ENCODE measurements around the gene PCSK9. TPM values are rescaled to one million over a fixed set of nuclear protein-coding genes. Genes with fewer than 3 reads are reported as not detected.

The PCSK9 gene
- total RNA-seq (20.3 and 23.5 TPM in 2 replicates), polyA plus RNA-seq (23.5 and 31.4 TPM in 2 replicates)

GRCh38 chr1:55039342-55040082 lies at the start of gene PCSK9:
TSS of gene PCSK9 (plus strand) at chr1:55039548. CDS start at chr1:55039838, 290 bp downstream.
- under 1% methylated on average over 52 of the region's 67 CpGs for WGBS (ENCODE audit: low lambda C conversion rate, missing lambda C conversion rate)
- Histone ChIP-seq H3K27ac (peak within 1 kb of the TSS; percentile 48), H2AFZ (peak within 1 kb of the TSS; percentile 2), H3K79me2 (peaks cover 28% of the 10 kb centered on the region), H3K9me2 (replicated peaks; ENCODE audit: insufficient read depth) (no peaks in the 10 kb centered on the region), H3K36me3 (replicated peaks; ENCODE audit: insufficient read depth, low read depth) (no peaks in the 10 kb centered on the region), H3K27me3 (peaks cover 32% of the 10 kb centered on the region), H3K4me3 (peak within 1 kb of the TSS; percentile 33), H3K9me3 (ENCODE audit: low read depth) (no peaks in the 10 kb centered on the region), H3K4me1 (ENCODE audit: insufficient read depth) (no peaks in the 10 kb centered on the region), H4K20me1 (ENCODE audit: insufficient read depth, poor library complexity, severe bottlenecking) (peaks cover 8% of the 10 kb centered on the region), H3K4me2 (peak within 1 kb of the TSS; percentile 96)
- DNase-seq (ENCODE audit: low spot score), result peak; percentile 77
- TF ChIP-seq EZH2phosphoT487 (IDR thresholded peaks at IDR 0.05; ENCODE audit: low read depth, severe bottlenecking, unreplicated experiment), result no peak
- peak; percentile 39 for TF ChIP-seq EZH2 (IDR thresholded peaks at IDR 0.05; ENCODE audit: borderline replicate concordance)
- TF ChIP-seq CTCF (IDR thresholded peaks at IDR 0.05; ENCODE audit: poor library complexity), result no peak

GRCh38 chr1:54989968-54990810 lies 49.2 kb upstream of the PCSK9 start:
- Histone ChIP-seq H3K4me1 (ENCODE audit: insufficient read depth) (no peaks in the 10 kb centered on the region), H4K20me1 (ENCODE audit: insufficient read depth, poor library complexity, severe bottlenecking) (no peaks in the 10 kb centered on the region), H3K4me3 (no peak overlapping the region), H3K9me2 (replicated peaks; ENCODE audit: insufficient read depth) (no peaks in the 10 kb centered on the region), H2AFZ (no peak overlapping the region), H3K27me3 (peaks cover 4% of the 10 kb centered on the region), H3K36me3 (replicated peaks; ENCODE audit: insufficient read depth, low read depth) (no peaks in the 10 kb centered on the region), H3K9me3 (ENCODE audit: low read depth) (no peaks in the 10 kb centered on the region), H3K79me2 (no peaks in the 10 kb centered on the region), H3K27ac (no peak overlapping the region), H3K4me2 (no peak overlapping the region)
- 76% methylated on average over 12 of the region's 13 CpGs for WGBS (ENCODE audit: low lambda C conversion rate, missing lambda C conversion rate)
- TF ChIP-seq CTCF (IDR thresholded peaks at IDR 0.05; ENCODE audit: poor library complexity) (no peak), EZH2phosphoT487 (IDR thresholded peaks at IDR 0.05; ENCODE audit: low read depth, severe bottlenecking, unreplicated experiment) (no peak), EZH2 (IDR thresholded peaks at IDR 0.05; ENCODE audit: borderline replicate concordance) (no peak)
- DNase-seq (ENCODE audit: low spot score), result no peak

GRCh38 chr1:54990916-54991315 lies 48.4 kb upstream of the PCSK9 start:
- Histone ChIP-seq H3K79me2 (no peaks in the 10 kb centered on the region), H3K27ac (no peak overlapping the region), H3K4me3 (no peak overlapping the region), H2AFZ (no peak overlapping the region), H3K27me3 (peaks cover 10% of the 10 kb centered on the region), H3K9me2 (replicated peaks; ENCODE audit: insufficient read depth) (no peaks in the 10 kb centered on the region), H3K9me3 (ENCODE audit: low read depth) (no peaks in the 10 kb centered on the region), H3K4me1 (ENCODE audit: insufficient read depth) (no peaks in the 10 kb centered on the region), H4K20me1 (ENCODE audit: insufficient read depth, poor library complexity, severe bottlenecking) (no peaks in the 10 kb centered on the region), H3K36me3 (replicated peaks; ENCODE audit: insufficient read depth, low read depth) (no peaks in the 10 kb centered on the region), H3K4me2 (no peak overlapping the region)
- no peak for DNase-seq (ENCODE audit: low spot score)
- no peak for TF ChIP-seq EZH2 (IDR thresholded peaks at IDR 0.05; ENCODE audit: borderline replicate concordance)
- TF ChIP-seq CTCF (IDR thresholded peaks at IDR 0.05; ENCODE audit: poor library complexity), result no peak
- no peak for TF ChIP-seq EZH2phosphoT487 (IDR thresholded peaks at IDR 0.05; ENCODE audit: low read depth, severe bottlenecking, unreplicated experiment)
- 68% methylated on average over 4 of the region's 4 CpGs for WGBS (ENCODE audit: low lambda C conversion rate, missing lambda C conversion rate)
